Kidney epithelial cell (primary cell): ENCODE results near the gene KIF26B. TPM values are rescaled to one million over a fixed set of nuclear protein-coding genes. Genes with fewer than 3 reads are reported as not detected.
A peak's percentile ranks its signal among the peaks of the same experiment; 100 is the strongest.

ENCODE experiments used
- DNase-seq: peaks from one replicate; pipeline ENCODE4 v3.0.0-alpha.2; 2010; ENCODE audit warnings: low read depth
- H3K27me3 ChIP-seq: 2 replicates; pipeline ENCODE4 v1.6.0; 2011; ENCODE audit warnings: low read length; ENCODE audit not compliant: control insufficient read depth, insufficient read depth
- H3K36me3 ChIP-seq: 2 replicates; pipeline ENCODE4 v1.5.1; 2011; ENCODE audit warnings: low read length; ENCODE audit not compliant: control insufficient read depth, insufficient read depth
- H3K4me3 ChIP-seq: 2 replicates; pipeline ENCODE4 v1.5.1; 2011; ENCODE audit warnings: low read depth, mild to moderate bottlenecking, control low read depth, low read length
- CTCF ChIP-seq: IDR thresholded peaks from 2 replicates; pipeline ENCODE4 v1.5.1; 2011; ENCODE audit warnings: mild to moderate bottlenecking, moderate library complexity, low read length, control low read depth, inconsistent platforms; ENCODE audit not compliant: insufficient read depth, poor library complexity, severe bottlenecking
- total RNA-seq: library from RNA; depleted of rRNA; stranded (reverse); fragments of >200 nt; gene quantifications from 2 replicates; pipeline ENCODE4 v1.2.3, GENCODE V29; 2015

Gene KIF26B
- total RNA-seq, 1 donor from 2014 or later = 14.6 TPM

- H3K36me3 ChIP-seq = no peaks in the 10 kb centered on the region
- TF ChIP-seq CTCF = no peak
- peaks cover 3% of the 10 kb centered on the region for H3K27me3 ChIP-seq
- H3K4me3 ChIP-seq = no peak overlapping the region
- no peak for DNase-seq
These were observed 12.5 kb upstream of the KIF26B start for GRCh38 chr1:245142171-245142798.

DNA sequence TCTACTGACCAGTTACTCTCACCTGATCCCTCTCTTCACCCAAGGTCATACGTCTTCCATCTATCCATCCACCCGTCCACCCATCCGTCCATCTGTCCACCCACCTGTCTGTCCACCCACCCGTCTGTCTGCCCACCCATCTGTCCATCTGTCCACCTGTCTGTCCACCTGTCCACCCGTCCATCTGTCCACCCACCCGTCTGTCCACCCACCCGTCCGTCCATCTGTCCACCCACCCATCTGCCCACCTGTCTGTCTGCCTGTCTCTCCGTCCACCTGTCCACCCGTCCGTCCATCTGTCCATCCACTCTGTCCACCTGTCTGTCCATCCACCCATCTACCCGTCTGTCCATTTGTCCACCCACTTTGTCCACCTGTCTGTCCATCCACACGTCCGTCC lies 11.8 kb upstream of the KIF26B start:
- Histone ChIP-seq H3K36me3 (no peaks in the 10 kb centered on the region), H3K4me3 (no peak overlapping the region), H3K27me3 (peaks cover 3% of the 10 kb centered on the region)
- TF ChIP-seq CTCF = no peak
- DNase-seq = no peak

DNA sequence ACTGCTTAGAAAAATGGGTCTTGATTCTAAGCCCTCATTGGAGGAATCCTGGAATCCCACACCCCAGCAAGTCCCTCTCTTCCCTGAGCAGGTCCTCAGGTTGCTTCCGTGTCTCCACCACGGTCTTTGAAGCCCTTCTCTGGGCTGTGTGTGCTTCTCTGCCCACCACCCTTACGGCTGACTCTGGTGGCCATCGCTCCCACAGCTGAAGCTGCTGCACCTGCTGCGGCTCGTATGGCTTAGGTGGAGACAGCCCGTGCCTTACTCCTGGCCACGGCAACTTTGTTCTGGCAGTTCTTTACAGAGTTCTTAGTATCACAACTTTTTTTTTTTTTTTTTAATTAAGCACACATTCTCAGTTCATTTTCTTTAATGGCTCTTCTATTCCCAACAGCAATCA lies 10.9 kb upstream of the KIF26B start:
- Histone ChIP-seq H3K27me3 (peaks cover 3% of the 10 kb centered on the region), H3K36me3 (no peaks in the 10 kb centered on the region), H3K4me3 (no peak overlapping the region)
- no peak for TF ChIP-seq CTCF
- no peak for DNase-seq

DNA sequence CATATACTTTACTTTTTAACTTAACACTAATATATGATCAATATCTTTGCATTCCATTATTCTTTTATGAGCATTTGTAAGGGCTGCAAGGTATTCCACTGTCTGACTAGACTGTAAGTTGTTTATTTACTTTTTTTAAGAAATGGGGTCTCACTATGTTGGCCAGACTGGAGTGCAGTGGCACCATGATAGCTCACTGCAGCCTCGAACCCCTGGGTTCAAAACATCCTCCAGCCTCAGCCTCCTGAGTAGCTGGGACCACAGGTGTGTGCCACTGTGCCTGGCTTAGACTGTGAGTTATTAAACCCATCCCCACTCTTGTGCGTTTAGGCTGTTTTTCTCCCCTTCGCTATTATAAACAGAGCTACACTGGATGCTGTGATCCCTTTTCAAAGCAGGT lies 6.7 kb upstream of the KIF26B start:
- TF ChIP-seq CTCF = no peak
- Histone ChIP-seq H3K27me3 (peaks cover 3% of the 10 kb centered on the region), H3K4me3 (no peak overlapping the region), H3K36me3 (no peaks in the 10 kb centered on the region)
- DNase-seq = no peak

DNA sequence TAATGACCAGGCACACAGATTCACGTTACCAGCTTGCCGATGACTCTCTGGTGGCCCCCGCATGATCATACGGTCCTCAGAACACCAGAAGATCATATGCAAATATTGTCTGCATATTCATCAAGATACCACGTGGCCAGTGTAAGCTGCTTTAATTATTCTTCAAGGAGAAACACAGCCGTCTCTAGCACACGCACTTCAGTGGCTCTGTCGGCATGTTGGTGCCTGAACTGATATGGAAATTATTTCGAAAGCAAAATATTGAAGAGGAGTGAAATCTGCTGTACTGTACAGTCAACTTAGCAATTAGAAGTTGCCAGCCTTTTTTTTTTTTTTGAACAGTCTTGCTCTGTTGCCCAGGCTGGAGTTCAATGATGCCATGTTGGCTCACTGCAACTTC lies 5.9 kb upstream of the KIF26B start:
- Histone ChIP-seq H3K27me3 (no peaks in the 10 kb centered on the region), H3K4me3 (no peak overlapping the region), H3K36me3 (no peaks in the 10 kb centered on the region)
- DNase-seq = no peak
- no peak for TF ChIP-seq CTCF

- H3K4me3 ChIP-seq = peak overlapping the region; percentile 91
- H3K27me3 ChIP-seq = no peaks in the 10 kb centered on the region
- no peaks in the 10 kb centered on the region for H3K36me3 ChIP-seq
- peak; percentile 59 for TF ChIP-seq CTCF
- no peak for DNase-seq
These were observed 1.7 kb upstream of the KIF26B start for GRCh38 chr1:245153081-245153551.
